ENCODE data around the gene PSMC6.

- TF ChIP-seq CTCF (IDR thresholded peaks at IDR 0.05), result no peak
- no peak for TF ChIP-seq RAD21 (IDR thresholded peaks at IDR 0.05; ENCODE audit: low read length)
- no peak for TF ChIP-seq NFIC (IDR thresholded peaks at IDR 0.05; ENCODE audit: borderline replicate concordance)
- TF ChIP-seq EP300 (IDR thresholded peaks at IDR 0.05; ENCODE audit: borderline replicate concordance in 1 of 2, low read depth in 1 of 2, low read length in 1 of 2), result no peak
- no peak for TF ChIP-seq TAF1 (IDR thresholded peaks at IDR 0.05; ENCODE audit: borderline replicate concordance, low read depth, low read length)
- TF ChIP-seq ZBTB33 (IDR thresholded peaks at IDR 0.05; ENCODE audit: borderline replicate concordance, low read depth), result no peak
- TF ChIP-seq JUND (IDR thresholded peaks at IDR 0.05), result no peak
- no peak for TF ChIP-seq REST (IDR thresholded peaks at IDR 0.05; ENCODE audit: low read depth, low read length)
Observed at GRCh38 chr14:52769887-52770286, 62.9 kb downstream of the PSMC6 start.
